Measurements from ENCODE around the gene EVA1B.

Gene EVA1B

DNA sequence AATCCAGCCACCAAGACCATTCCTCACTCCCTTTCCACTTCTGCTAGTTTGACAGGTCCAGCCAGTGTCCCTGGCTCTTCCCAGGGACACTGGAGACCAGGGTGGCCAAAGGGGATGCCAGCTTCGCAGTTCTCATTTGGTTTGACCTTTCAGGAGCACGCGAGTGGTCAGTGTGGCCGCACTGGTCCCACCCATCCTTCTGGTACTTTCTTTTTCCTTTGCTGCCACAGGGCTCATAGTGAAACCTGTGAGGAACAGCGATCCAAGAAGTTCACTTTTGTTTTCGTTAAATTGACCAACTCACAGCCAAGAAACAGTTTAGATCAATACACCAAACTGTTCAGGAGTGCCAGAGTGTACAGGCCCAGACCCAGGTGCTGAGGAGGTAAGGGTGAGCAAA lies 14.4 kb upstream of the EVA1B start:
- no peaks in the 10 kb centered on the region for H3K27me3 Mint-ChIP-seq
- H3K27ac Mint-ChIP-seq: no peak overlapping the region
- H3K4me1 Mint-ChIP-seq: no peaks in the 10 kb centered on the region
- no peak overlapping the region for H3K4me3 Mint-ChIP-seq
- no peaks in the 10 kb centered on the region for H3K9me3 Mint-ChIP-seq
- DNase-seq (no peak), ATAC-seq (no peak)
- H3K36me3 Mint-ChIP-seq (ENCODE audit: low read depth): no peaks in the 10 kb centered on the region

DNA sequence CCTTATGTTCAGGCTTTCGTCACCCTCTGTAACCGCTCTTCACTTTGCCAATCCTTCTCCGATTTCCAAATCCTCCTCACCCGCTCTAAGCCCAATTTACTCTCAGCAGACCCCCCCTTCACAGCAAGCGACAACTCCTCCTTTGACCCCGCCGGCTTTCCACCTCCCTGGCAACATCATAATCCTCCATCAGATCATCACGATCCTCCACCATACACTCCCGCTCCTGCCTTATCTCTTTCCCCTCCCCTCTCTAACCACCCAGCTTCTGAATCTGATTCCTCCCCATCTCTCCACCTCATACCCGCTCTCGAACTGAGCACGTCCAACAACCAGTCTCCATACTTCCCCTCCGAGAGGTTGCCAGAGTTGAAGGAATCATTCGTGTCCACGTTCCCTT lies 7.5 kb upstream of the EVA1B start:
- DNase-seq: no peak
- no peak for ATAC-seq
- Mint-ChIP-seq H3K4me1 (peaks cover 5% of the 10 kb centered on the region), H3K36me3 (ENCODE audit: low read depth) (no peaks in the 10 kb centered on the region), H3K4me3 (no peak overlapping the region), H3K9me3 (no peaks in the 10 kb centered on the region), H3K27me3 (peaks cover 2% of the 10 kb centered on the region), H3K27ac (no peak overlapping the region)

DNA sequence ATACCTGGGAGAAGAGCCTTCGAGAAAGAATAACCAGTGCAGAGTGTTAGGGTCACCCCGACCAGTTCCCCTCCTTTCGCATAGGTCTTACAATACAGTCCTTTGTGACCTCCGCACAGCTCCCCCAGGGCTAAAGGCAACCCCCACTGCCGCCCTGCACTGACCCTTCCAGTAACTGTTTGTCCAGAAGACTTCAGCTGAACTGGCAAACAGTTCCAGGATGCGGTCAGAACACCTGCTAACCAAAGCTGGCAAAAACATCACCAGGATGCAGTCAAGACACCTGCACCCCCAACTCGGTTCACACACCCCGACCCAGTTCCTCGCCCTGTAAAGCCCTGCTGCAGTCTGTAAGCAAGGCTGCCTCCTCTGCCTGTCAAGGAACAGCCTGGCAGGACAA lies 6.4 kb upstream of the EVA1B start:
- Mint-ChIP-seq H3K4me1 (peaks cover 5% of the 10 kb centered on the region), H3K36me3 (ENCODE audit: low read depth) (no peaks in the 10 kb centered on the region), H3K4me3 (no peak overlapping the region), H3K27me3 (peaks cover 6% of the 10 kb centered on the region), H3K9me3 (no peaks in the 10 kb centered on the region), H3K27ac (no peak overlapping the region)
- no peak for ATAC-seq
- no peak for DNase-seq

DNA sequence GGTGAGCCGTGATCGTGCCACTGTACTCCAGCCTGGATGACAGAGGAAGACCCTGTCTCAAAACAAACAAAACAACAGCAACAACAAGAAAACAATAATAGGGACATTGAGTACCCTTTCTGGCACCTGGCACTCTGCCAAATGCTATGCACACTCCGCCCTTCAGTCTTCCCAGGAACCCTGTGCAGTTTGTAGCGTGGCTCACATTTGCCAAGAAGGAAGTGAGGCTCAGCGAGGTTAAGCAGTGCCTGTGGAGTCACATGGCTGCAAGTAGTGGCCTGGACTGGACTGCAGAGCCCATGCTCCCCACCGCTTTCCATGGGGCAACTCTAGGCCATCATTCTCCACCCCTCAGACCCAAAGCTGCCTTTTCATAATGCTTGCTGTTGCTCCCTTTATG lies 5.3 kb upstream of the EVA1B start:
- no peaks in the 10 kb centered on the region for H3K9me3 Mint-ChIP-seq
- H3K27me3 Mint-ChIP-seq: peaks cover 9% of the 10 kb centered on the region
- H3K4me3 Mint-ChIP-seq: no peak overlapping the region
- ATAC-seq (no peak), DNase-seq (no peak)
- H3K4me1 Mint-ChIP-seq: peaks cover 15% of the 10 kb centered on the region
- no peak overlapping the region for H3K27ac Mint-ChIP-seq
- H3K36me3 Mint-ChIP-seq (ENCODE audit: low read depth): no peaks in the 10 kb centered on the region

DNA sequence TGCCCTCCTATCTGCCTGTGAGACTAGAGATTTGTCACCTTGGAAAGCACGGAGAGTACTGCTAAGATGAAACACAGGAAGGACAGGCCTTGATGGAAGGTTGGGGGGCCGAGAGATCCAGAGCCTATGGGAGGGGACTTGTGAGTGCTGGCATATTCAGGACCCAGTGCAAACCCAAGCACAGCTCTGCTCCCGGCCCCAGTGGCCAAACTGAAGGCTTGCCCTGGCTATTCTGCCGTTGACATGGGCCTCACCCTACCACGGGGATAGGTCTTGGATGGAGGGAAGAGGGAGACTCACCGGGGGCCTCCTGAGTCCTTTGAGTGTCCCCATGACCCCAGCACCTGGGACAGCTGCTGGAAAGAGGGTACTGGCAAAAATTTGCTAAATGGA lies 4.6 kb upstream of the EVA1B start:
- peaks cover 16% of the 10 kb centered on the region for H3K4me1 Mint-ChIP-seq
- H3K27me3 Mint-ChIP-seq: peaks cover 9% of the 10 kb centered on the region
- H3K27ac Mint-ChIP-seq: no peak overlapping the region
- no peaks in the 10 kb centered on the region for H3K9me3 Mint-ChIP-seq
- no peak overlapping the region for H3K4me3 Mint-ChIP-seq
- ATAC-seq (no peak), DNase-seq (no peak)
- H3K36me3 Mint-ChIP-seq (ENCODE audit: low read depth): no peaks in the 10 kb centered on the region

DNA sequence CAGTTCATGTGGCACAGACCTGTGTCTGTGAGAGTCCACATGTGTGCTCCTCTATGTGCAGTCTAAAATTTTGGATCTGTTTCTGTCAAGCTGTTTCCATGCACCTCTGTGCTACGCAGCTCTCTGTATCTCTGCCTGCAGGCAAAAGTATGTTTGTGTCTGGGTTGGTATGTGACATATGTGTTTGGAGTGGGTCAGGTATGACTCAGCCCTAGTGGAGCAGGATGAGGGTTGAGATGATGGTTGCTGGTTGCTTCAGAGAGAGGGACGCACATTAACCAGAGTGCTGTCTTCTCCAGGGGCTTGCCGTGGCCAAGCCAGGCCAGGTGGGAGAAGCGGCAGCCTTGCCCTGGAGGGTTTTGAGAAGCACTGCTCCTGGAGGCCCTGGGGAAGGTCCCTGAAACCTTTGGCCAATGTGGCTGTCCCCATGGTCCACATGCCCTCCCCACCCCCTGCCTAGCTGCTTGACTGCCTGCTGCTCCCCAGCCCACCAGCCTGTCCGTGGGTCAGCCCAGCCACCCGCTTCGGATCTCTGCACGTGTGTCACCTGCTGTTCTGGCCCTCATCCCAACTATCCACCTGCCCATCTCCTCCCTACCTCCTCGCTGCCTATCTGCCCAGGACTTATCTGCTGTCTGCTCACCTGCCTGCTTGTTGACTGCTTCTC lies 4.1 kb upstream of the EVA1B start:
- Mint-ChIP-seq H3K27ac (no peak overlapping the region), H3K36me3 (ENCODE audit: low read depth) (no peaks in the 10 kb centered on the region), H3K4me1 (peaks cover 18% of the 10 kb centered on the region), H3K27me3 (peaks cover 9% of the 10 kb centered on the region), H3K4me3 (no peak overlapping the region), H3K9me3 (no peaks in the 10 kb centered on the region)
- peak; percentile 29 for ATAC-seq
- no peak for DNase-seq

DNA sequence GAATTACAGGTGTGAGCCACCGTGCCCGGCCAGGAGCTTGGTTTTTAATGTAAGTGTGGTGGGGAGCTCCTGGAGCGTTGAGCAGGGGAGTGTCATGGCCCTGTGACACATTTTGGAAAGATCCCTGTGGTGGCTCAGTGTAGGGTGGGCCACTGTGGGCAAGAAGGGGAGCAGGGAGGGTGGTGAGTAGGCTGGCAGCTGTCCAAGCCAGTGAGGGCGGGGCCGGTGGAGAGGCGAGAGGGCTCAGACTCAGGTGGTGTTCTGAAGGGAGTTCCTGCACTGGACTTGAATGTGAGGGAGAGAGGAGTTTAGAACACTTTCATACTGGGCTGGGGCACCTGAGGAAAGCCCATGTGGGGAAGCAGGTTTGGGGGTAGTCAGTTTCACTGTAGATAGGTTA lies 3.1 kb upstream of the EVA1B start:
- no peak overlapping the region for H3K4me3 Mint-ChIP-seq
- ATAC-seq (no peak), DNase-seq (peak; percentile 35)
- no peak overlapping the region for H3K27ac Mint-ChIP-seq
- H3K9me3 Mint-ChIP-seq: no peaks in the 10 kb centered on the region
- peaks cover 23% of the 10 kb centered on the region for H3K4me1 Mint-ChIP-seq
- no peaks in the 10 kb centered on the region for H3K36me3 Mint-ChIP-seq (ENCODE audit: low read depth)
- peaks cover 9% of the 10 kb centered on the region for H3K27me3 Mint-ChIP-seq

DNA sequence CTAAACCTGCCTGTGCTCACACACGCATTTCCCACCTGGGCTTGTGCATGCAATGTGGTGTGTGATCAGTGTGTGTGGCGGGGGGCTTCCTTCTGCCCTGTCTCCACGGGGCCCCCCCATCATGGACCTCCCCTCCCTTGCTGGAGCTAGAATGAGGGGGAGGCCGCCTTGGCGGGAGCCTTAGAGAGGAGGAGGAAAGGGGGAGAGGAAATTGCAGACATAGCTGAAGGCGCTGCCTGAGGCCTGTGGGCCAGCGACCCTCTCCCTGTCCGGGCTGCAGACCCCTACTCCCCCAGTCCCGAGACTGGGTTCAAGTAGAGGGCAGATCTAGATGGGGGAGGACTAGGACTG lies 883 bp upstream of the EVA1B start:
- Mint-ChIP-seq H3K9me3 (no peaks in the 10 kb centered on the region), H3K4me1 (peaks cover 30% of the 10 kb centered on the region), H3K4me3 (peak overlapping the region; percentile 71), H3K36me3 (ENCODE audit: low read depth) (no peaks in the 10 kb centered on the region), H3K27ac (no peak overlapping the region), H3K27me3 (peaks cover 12% of the 10 kb centered on the region)
- no peak for ATAC-seq
- DNase-seq: no peak

DNA sequence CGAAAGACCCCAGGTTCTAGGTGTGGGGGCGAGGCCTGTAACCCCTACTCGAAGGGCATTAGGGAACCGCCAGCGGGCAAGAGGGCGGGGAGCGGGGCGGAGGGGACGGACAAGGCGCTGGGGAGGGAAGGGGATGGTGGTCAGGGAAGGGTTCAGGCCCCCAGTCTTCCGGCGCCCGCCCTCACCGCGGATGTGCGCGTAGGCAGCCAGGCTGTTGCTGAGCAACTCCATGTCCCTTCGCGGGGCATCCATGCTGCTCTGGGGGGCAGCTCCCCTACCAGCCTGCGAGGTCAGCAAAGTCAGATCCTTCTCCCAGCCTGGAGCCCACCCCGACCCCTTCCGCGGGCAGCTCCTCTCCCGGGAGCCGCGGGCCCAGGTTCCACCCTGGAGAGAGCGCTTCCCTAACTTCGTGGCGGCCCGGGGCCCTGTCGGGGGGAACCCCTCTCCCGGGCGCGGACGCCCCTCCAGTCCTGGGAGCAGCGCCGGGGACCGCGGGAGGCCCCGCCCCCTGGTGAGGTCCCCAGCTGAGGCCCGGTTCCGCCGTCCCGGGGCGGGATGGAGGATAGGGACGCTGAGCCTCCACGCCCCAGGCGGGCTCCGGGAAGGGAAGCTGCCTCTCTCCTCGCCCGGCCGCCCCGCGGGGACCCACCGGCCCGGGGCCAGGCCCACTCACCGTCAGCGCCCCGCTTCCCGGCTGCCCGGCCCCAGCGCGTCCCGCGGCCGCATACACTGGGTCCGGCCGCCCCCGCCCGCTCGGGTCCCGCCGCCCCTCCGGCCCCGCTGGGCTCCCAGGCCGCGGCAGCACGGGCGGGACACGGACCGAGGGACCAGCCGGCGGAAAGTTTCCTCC lies 434 bp downstream of the EVA1B start:
- peaks cover 30% of the 10 kb centered on the region for H3K4me1 Mint-ChIP-seq
- H3K27me3 Mint-ChIP-seq: peaks cover 12% of the 10 kb centered on the region
- peak; percentile 44 for ATAC-seq
- no peaks in the 10 kb centered on the region for H3K9me3 Mint-ChIP-seq
- peak overlapping the region; percentile 71 for H3K4me3 Mint-ChIP-seq
- DNase-seq: peak; percentile 65
- H3K36me3 Mint-ChIP-seq (ENCODE audit: low read depth): no peaks in the 10 kb centered on the region
- no peak overlapping the region for H3K27ac Mint-ChIP-seq

DNA sequence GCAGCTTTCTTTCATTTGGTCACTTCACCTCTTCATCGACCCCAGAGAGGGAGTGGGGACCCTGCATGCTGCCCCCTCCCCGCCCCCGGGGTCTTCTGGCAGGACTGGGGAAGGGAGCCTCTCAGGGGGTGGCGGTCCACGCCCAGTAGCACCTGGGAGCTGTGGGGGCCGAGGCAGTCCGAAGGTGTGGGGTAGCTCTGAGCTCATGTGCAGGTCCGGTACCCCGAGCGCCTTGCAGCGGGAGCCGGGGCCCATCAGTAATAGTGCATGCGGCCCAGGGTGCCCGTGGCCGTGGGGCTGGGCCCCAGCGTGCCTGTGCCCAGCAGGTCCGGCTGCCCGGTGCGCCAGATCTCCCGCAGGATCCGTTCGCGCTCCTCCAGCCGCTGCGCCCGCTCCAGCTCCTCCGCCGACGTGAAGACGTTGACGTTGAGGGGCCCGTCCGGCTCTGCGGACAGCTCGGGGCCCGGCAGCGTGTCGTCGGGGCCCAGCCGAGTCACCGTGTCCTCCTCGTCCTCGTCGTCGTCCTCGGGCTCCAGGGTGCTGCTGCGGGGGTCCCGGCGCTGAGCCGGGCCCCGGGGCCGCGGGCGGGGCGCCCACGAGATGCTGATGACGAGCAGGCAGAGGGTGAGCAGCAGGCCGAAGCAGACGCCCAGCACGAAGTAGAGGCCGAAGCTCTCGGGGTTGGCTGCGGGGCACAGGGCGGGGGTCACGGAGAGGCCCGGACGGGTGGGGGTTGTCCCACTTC lies 1.2 kb downstream of the EVA1B start:
- DNase-seq (no peak), ATAC-seq (no peak)
- Mint-ChIP-seq H3K4me3 (peak overlapping the region; percentile 71), H3K27me3 (peaks cover 12% of the 10 kb centered on the region), H3K27ac (no peak overlapping the region), H3K9me3 (no peaks in the 10 kb centered on the region), H3K4me1 (peaks cover 28% of the 10 kb centered on the region), H3K36me3 (ENCODE audit: low read depth) (no peaks in the 10 kb centered on the region)

DNA sequence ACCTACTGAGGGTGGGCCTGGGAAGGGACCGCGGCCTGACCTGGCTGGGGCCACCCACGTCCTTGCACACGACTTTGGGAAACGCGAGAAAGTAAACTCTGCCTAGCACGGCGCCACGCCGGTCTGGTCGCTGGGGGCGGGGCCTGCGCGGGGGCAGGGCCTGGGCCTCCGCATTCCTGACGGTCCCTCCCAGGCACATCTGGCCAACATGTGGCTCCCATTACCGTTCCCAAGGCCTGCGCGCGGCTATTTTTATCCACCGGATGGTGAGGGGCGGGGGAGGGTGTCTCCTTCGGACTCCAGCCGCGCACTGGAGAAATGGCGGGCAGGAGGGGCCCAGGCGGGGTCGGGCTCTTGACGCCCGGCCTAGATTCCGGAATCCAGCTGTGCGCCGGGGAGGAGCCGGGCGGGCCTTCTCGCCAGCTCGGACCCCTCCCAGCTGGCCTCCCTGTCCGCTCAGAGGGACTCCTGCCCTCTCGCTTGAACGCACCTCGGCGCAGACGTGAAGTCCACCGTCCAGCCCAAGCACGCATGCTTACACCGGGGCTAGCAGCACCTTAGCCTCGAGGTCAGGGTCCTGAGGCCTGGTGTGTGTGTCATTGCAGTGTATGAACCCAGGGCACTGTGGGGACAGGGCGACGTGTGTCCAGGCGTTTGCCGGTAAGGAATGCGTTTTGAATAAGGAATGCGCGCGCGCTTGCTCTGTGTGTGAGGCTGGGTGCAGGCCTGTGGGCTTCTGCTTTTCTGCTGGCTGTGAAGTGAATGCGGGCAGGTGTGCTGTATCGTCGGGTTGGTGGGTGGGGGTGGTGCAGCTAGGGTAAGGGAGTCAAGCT lies 2.1 kb downstream of the EVA1B start:
- H3K27ac Mint-ChIP-seq: no peak overlapping the region
- H3K4me1 Mint-ChIP-seq: peaks cover 25% of the 10 kb centered on the region
- peak; percentile 55 for DNase-seq
- no peaks in the 10 kb centered on the region for H3K9me3 Mint-ChIP-seq
- no peaks in the 10 kb centered on the region for H3K36me3 Mint-ChIP-seq (ENCODE audit: low read depth)
- no peak for ATAC-seq
- peak overlapping the region; percentile 58 for H3K4me3 Mint-ChIP-seq
- H3K27me3 Mint-ChIP-seq: peaks cover 11% of the 10 kb centered on the region

DNA sequence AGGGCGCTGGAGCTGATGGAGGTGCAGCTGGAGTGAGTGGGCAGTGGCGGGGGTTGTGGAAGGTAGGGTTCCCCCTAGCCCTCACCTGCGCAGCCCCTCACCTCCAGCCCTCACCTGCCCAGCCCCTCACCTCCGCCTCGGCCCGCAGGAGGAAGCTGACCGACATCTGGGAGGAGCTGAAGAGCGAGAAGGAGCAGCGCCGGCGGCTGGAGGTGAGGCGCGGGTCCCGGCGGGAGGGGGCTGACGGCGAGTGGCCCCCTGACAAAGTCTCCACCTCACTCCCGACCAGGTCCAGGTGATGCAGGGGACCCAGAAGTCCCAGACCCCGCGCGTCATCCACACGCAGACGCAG lies 2.7 kb downstream of the EVA1B start:
- H3K36me3 Mint-ChIP-seq (ENCODE audit: low read depth): no peaks in the 10 kb centered on the region
- peak overlapping the region; percentile 49 for H3K27ac Mint-ChIP-seq
- ATAC-seq: no peak
- no peak for DNase-seq
- peak overlapping the region; percentile 58 for H3K4me3 Mint-ChIP-seq
- H3K9me3 Mint-ChIP-seq: no peaks in the 10 kb centered on the region
- H3K27me3 Mint-ChIP-seq: peaks cover 8% of the 10 kb centered on the region
- H3K4me1 Mint-ChIP-seq: peaks cover 25% of the 10 kb centered on the region

DNA sequence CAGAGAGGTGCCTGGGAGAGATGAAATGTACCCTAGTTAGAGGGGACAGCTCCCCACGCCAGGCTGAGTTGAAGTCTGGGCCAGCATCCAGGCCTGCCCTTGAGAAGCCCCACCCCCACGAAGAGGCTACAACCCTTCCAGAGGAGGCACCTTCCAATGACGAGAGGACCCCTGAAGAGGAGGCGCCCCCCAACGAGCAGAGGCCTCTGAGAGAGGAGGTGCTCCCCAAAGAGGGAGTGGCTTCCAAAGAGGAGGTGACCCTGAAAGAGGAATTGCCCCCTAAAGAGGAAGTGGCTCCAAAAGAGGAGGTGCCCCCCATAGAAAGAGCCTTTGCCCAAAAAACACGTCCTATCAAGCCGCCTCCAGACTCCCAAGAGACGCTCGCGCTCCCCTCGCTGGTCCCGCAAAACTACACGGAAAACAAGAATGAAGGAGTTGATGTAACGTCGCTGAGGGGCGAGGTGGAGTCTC lies 3.1 kb downstream of the EVA1B start:
- peak overlapping the region; percentile 49 for H3K27ac Mint-ChIP-seq

DNA sequence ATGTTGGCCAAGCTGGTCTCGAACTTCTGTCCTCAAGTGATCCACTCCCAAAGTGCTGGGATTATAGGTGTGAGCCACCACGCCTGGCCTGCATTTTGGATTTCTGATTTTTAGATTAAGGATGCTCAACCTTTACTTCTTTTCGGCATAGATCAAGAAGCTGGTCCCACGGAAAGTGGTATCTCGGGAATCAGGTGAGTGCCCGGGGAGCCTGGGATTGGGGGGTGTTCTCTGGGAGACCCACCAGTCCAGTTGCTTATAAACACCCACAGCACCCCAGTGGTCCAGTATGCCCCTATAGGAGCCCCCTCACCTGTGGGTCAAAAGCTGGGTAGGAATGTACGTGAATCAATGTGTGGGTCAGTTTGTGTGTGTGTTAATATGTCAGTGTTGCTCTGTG lies 14.0 kb downstream of the EVA1B start:
- no peak for ATAC-seq
- Mint-ChIP-seq H3K4me1 (peaks cover 29% of the 10 kb centered on the region), H3K9me3 (no peaks in the 10 kb centered on the region), H3K27ac (no peak overlapping the region), H3K4me3 (no peak overlapping the region), H3K27me3 (no peaks in the 10 kb centered on the region), H3K36me3 (ENCODE audit: low read depth) (peaks cover 9% of the 10 kb centered on the region)
- no peak for DNase-seq

More for the DNA sequence above, 3.1 kb downstream of the EVA1B start:
- H3K9me3 Mint-ChIP-seq: no peaks in the 10 kb centered on the region
- H3K4me1 Mint-ChIP-seq: peaks cover 25% of the 10 kb centered on the region
- H3K27me3 Mint-ChIP-seq: peaks cover 6% of the 10 kb centered on the region
- H3K4me3 Mint-ChIP-seq: peak overlapping the region; percentile 58
- DNase-seq (no peak), ATAC-seq (no peak)
- no peaks in the 10 kb centered on the region for H3K36me3 Mint-ChIP-seq (ENCODE audit: low read depth)

Data from activated naive CD8-positive, alpha-beta T cell treated with anti-CD3 and anti-CD28 coated beads, Interleukin-2, amount 50 U/mL, for 24 hours (primary cell).